ENCODE measurements around the gene RGS3. TPM values are rescaled to one million over a fixed set of nuclear protein-coding genes. Genes with fewer than 3 reads are reported as not detected.

The RGS3 gene
- total RNA-seq, 1 donor from 2014 or later, result 15.0 TPM

DNA sequence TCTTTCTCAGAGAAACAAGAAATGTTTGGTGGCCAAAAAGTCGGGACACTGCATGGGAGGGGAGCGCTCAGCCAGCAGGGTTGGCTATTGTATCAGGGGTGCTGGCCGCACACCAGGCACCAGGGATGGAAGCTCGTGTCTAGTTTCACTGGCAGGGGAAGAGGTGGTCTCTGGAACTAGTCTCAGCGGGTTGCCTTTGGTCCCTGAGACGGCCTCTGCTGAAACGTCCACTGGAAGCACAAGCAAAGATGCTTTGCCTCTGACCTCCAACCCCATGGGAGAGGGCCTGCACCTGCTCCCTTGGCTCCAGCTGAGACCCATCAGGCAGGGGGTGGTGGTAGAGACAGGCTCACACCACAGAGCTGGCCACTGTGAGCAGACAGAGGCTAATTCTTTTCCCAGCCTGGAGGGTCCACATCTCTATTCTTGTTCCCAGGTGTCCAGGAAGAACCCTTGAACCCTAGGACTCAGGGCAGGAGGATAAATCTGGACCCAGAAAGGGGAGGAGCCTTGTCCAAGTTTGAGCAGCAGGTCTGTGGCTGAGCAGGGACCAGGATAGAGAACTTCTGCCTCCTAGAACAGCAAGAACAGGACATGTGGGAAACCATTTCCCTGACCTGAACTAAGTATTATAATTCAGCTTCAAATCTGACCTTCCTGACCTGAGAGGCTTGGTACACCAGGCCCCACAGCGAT lies 102.6 kb downstream of the RGS3 start:
- DNase-seq, result no peak
- Mint-ChIP-seq H3K9me3 (no peaks in the 10 kb centered on the region), H3K36me3 (ENCODE audit: low read depth) (no peaks in the 10 kb centered on the region), H3K27ac (no peak overlapping the region), H3K4me3 (no peak overlapping the region), H3K27me3 (peaks cover 10% of the 10 kb centered on the region), H3K4me1 (peaks cover 10% of the 10 kb centered on the region)
- ChIA-PET POLR2A (interaction anchor here (1.0 to 1.6 kb wide), 2 partner anchors 13 to 16 kb away, joined by 3 to 7 read pairs; no protein-coding TSS in a partner anchor), CTCF (interaction anchor here (0.7 to 2.1 kb wide), 3 partner anchors 16 to 38 kb away, joined by 3 to 8 read pairs (median 3); no protein-coding TSS in a partner anchor)
- intact Hi-C loops (cut with micrococcal nuclease), result no loop called here
- ATAC-seq (ENCODE audit: low read depth), result no peak
- TF ChIP-seq, protein P1, sequence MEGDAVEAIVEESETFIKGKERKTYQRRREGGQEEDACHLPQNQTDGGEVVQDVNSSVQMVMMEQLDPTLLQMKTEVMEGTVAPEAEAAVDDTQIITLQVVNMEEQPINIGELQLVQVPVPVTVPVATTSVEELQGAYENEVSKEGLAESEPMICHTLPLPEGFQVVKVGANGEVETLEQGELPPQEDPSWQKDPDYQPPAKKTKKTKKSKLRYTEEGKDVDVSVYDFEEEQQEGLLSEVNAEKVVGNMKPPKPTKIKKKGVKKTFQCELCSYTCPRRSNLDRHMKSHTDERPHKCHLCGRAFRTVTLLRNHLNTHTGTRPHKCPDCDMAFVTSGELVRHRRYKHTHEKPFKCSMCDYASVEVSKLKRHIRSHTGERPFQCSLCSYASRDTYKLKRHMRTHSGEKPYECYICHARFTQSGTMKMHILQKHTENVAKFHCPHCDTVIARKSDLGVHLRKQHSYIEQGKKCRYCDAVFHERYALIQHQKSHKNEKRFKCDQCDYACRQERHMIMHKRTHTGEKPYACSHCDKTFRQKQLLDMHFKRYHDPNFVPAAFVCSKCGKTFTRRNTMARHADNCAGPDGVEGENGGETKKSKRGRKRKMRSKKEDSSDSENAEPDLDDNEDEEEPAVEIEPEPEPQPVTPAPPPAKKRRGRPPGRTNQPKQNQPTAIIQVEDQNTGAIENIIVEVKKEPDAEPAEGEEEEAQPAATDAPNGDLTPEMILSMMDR (IDR thresholded peaks at IDR 0.05), result no peak

DNA sequence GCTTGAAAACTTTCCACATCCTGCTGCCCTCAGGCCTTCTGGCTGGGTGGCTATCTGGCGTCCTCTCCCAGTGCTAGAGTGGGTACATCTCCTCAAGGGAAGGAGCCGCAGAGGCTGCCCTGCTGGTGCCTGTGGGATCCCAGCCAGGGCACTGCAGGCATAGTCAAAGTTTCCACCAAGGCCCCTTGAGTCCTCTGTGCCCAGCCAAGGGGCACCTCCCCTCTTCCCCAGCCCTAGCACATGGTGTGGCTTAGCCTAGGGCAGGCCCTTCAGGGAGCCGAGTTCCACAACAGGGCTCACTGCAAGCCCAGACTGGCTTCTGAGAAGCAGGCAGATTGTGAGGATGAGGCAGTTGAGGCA lies 103.2 kb downstream of the RGS3 start:
- intact Hi-C loops (cut with micrococcal nuclease), result no loop called here
- ChIA-PET POLR2A (no interaction called here), CTCF (interaction anchor here (1.4 kb wide), 1 partner anchor 25 kb away, joined by 3 read pairs; no protein-coding TSS in a partner anchor)
- ATAC-seq (ENCODE audit: low read depth) (no peak), DNase-seq (no peak)
- H3K27ac Mint-ChIP-seq, result no peak overlapping the region
- H3K4me3 Mint-ChIP-seq, result no peak overlapping the region
- TF ChIP-seq, protein P1 (IDR thresholded peaks at IDR 0.05), result no peak
- no peaks in the 10 kb centered on the region for H3K9me3 Mint-ChIP-seq
- H3K27me3 Mint-ChIP-seq, result peaks cover 10% of the 10 kb centered on the region
- no peaks in the 10 kb centered on the region for H3K36me3 Mint-ChIP-seq (ENCODE audit: low read depth)
- peaks cover 10% of the 10 kb centered on the region for H3K4me1 Mint-ChIP-seq

DNA sequence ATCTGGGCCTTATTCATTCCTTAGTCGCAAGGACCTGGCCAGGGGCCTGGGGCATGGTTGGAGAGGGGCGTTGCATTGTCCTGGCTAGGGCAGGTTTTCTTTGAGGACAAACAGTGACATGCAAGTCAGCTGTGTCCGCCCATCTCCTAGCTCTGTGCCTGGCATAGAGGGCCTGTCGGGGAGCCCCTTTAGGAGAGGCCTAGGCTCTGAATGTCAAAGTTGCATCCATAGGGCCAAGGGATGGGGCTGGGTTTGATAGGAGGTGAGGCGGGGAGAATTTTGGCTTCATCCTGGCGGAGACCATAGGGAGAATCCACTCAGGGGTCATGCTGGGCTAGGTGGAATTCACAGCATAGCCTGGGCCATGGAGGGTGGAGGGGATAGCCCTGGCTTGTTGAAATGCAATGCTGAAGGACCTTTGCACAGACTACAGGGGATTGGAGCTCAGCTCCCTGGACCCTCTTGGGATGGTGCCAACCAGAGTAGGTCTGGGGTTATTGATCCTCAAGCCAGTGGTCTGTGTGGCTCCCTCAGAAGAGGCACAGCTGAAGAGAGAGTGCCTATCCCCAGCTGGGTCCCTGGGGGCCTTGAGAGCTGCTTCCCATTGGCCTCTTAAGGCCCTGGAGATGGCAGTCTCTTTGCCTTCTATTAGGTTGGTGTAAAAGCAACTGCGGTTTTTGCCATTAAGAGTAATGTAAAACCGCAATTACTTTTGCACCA lies 104.0 kb downstream of the RGS3 start:
- TF ChIP-seq, protein P1 (IDR thresholded peaks at IDR 0.05), result no peak
- no peak for ATAC-seq (ENCODE audit: low read depth)
- ChIA-PET CTCF (no interaction called here), POLR2A (no interaction called here)
- Mint-ChIP-seq H3K4me3 (no peak overlapping the region), H3K9me3 (no peaks in the 10 kb centered on the region), H3K36me3 (ENCODE audit: low read depth) (no peaks in the 10 kb centered on the region), H3K27me3 (peaks cover 10% of the 10 kb centered on the region), H3K27ac (no peak overlapping the region), H3K4me1 (peaks cover 10% of the 10 kb centered on the region)
- no peak for DNase-seq
- intact Hi-C loops (cut with micrococcal nuclease), result no loop called here

DNA sequence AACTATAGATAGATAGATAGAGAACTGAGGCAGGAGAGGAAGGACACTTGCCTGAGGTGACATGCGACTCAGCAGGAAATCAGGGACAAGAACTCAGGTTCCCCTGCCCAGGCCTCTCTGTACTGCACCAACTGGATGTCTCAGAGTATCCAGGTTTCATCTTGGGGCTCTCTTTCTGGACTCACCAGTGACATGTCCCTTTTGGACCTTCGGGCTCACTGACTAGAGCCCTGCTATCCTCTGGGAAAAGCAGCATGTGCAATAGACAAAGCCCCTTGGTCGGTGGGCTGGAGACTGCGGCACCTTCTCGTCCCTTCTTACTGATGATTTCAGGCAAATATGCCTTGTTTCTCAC lies 104.5 kb downstream of the RGS3 start:
- ChIA-PET CTCF (no interaction called here), POLR2A (no interaction called here)
- H3K27me3 Mint-ChIP-seq, result peaks cover 10% of the 10 kb centered on the region
- H3K4me1 Mint-ChIP-seq, result peaks cover 10% of the 10 kb centered on the region
- ATAC-seq (ENCODE audit: low read depth) (no peak), DNase-seq (no peak)
- no peaks in the 10 kb centered on the region for H3K36me3 Mint-ChIP-seq (ENCODE audit: low read depth)
- H3K9me3 Mint-ChIP-seq, result no peaks in the 10 kb centered on the region
- no peak overlapping the region for H3K4me3 Mint-ChIP-seq
- TF ChIP-seq, protein P1 (IDR thresholded peaks at IDR 0.05), result no peak
- intact Hi-C loops (cut with micrococcal nuclease), result no loop called here
- no peak overlapping the region for H3K27ac Mint-ChIP-seq

DNA sequence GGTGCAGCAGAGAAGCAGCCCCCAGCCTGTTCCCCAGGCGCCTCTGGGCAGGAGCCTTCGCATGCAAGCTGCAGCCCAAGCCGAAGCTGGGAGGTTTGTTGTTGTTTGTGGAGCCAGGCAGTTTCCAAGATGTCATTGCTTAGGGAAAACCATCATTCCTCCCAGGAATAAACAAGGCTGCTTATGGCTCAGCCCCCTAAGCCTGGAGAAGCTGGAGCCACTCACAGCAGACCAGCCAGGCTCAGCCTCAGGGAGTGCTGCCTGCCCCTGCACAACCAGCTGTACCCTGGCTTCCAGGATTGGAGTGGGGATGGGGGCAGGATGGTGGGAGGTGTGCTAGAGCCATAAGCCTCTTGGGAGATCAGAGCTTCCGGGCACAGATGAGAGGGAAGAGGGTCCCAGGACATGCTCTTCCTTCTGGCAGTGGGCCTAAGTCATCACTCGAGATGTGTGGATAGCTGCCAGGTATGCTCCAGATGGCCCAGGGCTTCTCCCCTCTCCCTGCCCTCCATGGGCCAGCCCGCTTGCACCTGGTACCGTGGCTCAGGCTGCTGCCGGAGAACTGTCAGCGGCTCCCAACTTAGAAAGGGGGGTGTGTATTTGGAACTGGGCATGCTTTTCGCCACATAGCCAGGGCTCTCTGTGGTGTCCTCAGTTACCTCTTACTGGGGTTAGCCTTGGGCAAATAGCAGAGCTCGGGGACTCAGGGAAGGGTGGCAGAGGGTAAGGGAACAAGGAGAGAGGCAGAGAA lies 105.2 kb downstream of the RGS3 start:
- no peak overlapping the region for H3K4me3 Mint-ChIP-seq
- peaks cover 10% of the 10 kb centered on the region for H3K4me1 Mint-ChIP-seq
- POLR2A ChIA-PET, result interaction anchor here (1.2 kb wide), 1 partner anchor 11 kb away, joined by 3 read pairs; no protein-coding TSS in a partner anchor
- H3K9me3 Mint-ChIP-seq, result no peaks in the 10 kb centered on the region
- ATAC-seq (ENCODE audit: low read depth), result no peak
- peaks cover 10% of the 10 kb centered on the region for H3K27me3 Mint-ChIP-seq
- no peaks in the 10 kb centered on the region for H3K36me3 Mint-ChIP-seq (ENCODE audit: low read depth)
- no peak overlapping the region for H3K27ac Mint-ChIP-seq
- TF ChIP-seq, protein P1 (IDR thresholded peaks at IDR 0.05), result no peak
- DNase-seq, result no peak
- intact Hi-C loops (cut with micrococcal nuclease), result no loop called here
- CTCF ChIA-PET, result no interaction called here

Measured in activated B cell treated with CpG ODN at 0.5 μM for 24 hours (primary cell).